Measurements from ENCODE around the gene PTPN3.

DNA sequence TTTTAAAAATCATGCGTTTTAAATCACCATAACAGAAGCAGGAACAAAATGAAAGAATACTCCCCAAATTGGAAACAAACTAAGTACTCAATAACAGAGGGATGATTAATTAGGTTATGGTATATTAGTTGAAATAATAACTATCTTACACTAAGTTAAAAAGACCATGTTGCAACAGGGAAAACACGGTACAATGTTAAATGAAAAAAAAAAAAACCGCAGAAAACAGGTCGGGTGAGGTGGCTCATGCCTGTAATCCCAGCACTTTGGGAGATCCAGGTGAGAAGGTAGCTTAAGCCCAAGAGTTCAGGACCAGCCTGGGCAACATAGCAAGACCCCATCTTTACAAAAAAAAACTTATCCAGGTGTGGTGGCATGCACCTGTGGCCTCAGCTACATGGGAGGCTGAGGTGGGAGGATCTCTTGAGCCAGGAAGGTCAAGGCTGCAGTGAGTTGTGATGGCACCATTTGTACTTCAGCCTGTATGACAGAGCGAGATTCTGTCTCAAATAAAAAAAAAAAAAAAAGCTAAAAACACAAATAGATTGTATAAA is 2.4 kb upstream of the PTPN3 start:
- TF ChIP-seq, protein P1, sequence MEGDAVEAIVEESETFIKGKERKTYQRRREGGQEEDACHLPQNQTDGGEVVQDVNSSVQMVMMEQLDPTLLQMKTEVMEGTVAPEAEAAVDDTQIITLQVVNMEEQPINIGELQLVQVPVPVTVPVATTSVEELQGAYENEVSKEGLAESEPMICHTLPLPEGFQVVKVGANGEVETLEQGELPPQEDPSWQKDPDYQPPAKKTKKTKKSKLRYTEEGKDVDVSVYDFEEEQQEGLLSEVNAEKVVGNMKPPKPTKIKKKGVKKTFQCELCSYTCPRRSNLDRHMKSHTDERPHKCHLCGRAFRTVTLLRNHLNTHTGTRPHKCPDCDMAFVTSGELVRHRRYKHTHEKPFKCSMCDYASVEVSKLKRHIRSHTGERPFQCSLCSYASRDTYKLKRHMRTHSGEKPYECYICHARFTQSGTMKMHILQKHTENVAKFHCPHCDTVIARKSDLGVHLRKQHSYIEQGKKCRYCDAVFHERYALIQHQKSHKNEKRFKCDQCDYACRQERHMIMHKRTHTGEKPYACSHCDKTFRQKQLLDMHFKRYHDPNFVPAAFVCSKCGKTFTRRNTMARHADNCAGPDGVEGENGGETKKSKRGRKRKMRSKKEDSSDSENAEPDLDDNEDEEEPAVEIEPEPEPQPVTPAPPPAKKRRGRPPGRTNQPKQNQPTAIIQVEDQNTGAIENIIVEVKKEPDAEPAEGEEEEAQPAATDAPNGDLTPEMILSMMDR (optimal IDR thresholded peaks at IDR 0.05 in 1 of 3, IDR thresholded peaks at IDR 0.05 in 1 of 3, conservative IDR thresholded peaks at IDR 0.05 in 1 of 3; ENCODE audit: extremely low read depth in 1 of 3, insufficient read depth in 2 of 3, low read length in 3 of 3), result no peak
- no peak for TF ChIP-seq EZH2 (IDR thresholded peaks at IDR 0.05; ENCODE audit: low read length)
